HTR-8/SVneo (cell line): ENCODE data around the gene HKDC1.
"Not testable (repeated sequence)": the region's sequence is repeated elsewhere in the genome, so short reads cannot be mapped to it uniquely, and the experiment has no call there.

Source experiments
- DNase-seq: peaks from one replicate; pipeline ENCODE4 v3.0.0; 2011; ENCODE audit warnings: low spot score, mixed read lengths; ENCODE audit not compliant: insufficient read length
- FAIRE-seq: peaks from 2 replicates; lab custom pipeline; 2011; peaks lifted over from hg19 to GRCh38; lab: Jason Lieb, UNC

Gene HKDC1

DNA sequence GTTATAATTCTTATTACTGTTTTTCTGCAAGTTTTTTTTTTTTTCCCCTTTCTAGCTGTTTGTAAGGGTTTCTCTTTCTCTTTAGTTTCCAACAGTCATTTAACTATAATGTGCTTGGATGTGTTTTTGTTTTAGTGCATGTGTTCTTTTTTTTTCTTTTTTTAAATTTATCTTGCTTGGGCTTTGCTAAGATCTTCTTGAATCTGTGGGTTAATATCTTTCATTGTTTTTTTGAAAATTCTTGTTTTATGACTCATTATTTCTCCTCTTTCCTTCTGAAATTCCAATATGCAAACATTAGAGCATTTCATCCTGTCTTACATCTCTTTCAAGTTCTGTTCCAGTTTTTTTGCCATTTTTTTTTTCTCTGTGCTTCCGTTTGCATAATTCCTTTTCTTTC is 52.5 kb downstream of the HKDC1 start:
- FAIRE-seq, result no peak
- DNase-seq, result no peak

DNA sequence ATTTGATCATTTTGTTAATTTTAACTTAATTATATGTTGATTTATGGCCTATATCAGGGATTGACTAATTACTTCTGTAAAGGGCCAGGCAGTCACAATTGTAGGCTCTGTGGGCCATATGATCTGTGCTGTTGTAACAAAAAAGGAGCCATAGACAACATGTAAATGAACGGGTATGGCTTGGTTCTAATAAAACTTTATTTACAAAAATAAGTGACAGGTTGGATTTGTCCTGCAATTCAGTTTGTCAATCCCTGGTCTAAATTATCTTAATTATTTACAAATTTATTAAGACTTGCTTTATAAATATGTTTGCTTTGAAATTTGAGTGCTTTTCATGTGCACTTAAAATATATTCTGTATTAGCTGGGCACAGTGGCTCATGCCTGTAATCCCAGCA is 55.3 kb downstream of the HKDC1 start:
- FAIRE-seq (no peak), DNase-seq (no peak)

DNA sequence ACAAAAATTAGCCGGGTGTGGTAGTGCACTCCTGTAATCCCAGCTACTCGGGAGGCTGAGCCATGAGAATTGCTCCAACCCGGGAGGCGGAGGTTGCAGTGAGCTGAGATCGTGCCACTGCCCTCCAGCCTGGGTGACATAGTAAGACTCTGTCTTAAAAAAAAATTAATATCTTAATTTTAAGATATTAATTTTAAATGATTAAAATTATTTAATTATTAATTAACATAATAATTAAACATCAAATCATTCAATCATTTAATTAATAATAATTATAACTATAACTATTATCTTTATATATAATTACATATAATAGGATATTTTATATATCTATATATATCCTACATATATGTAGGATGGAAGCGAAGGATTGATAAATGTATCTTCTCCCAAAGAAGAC is 56.4 kb downstream of the HKDC1 start:
- DNase-seq (no peak), FAIRE-seq (no peak)

DNA sequence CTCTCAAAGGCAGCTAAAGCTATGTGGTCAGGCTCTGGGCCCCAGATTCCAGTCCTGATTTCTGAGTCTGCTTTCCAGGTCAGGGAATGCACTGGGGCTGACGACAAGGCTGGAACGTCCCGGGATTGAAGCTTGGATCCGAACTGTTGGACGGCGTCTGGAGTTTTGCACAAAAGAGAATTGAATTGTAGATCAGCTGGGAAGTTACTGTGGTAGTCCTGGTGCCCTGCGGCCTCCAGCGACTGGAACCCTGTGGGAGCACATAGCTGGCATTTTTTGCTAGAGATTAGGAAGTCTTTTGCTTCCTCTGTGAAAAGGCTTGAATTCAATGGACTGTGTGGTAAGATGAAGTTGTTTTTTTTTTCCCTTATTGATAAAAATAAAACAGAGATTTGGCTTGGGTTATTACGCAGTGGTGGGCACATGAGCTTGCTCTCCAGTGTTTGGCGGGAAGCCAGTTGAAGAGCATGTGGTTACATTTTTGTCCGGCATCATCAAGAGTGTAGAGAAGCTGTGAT is 58.4 kb downstream of the HKDC1 start, which contains the start of gene HK1:
HK1 (plus strand) TSS at position 51 of the 518 bp plus-strand sequence.
- DNase-seq (no peak), FAIRE-seq (no peak)

DNA sequence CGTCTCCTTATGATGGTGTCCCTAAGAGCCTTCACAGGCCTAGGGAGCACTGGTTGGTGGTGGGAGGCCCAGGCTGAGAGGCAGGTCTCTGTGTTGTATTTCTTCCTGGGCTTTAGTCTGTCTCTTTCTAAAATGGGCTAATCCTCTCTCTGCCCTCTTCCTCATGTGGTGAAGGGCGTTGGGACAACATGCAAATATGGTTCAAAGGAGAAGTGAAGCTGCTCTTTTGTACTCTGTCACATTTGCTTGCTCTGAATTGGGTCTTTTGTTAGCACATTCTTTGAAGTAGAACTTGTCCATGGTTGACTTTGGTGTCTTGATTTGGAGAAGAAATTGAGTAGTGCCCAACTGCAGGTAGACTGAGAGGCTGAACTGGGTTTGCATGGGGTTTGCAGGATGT is 59.0 kb downstream of the HKDC1 start:
- FAIRE-seq (no peak), DNase-seq (no peak)

DNA sequence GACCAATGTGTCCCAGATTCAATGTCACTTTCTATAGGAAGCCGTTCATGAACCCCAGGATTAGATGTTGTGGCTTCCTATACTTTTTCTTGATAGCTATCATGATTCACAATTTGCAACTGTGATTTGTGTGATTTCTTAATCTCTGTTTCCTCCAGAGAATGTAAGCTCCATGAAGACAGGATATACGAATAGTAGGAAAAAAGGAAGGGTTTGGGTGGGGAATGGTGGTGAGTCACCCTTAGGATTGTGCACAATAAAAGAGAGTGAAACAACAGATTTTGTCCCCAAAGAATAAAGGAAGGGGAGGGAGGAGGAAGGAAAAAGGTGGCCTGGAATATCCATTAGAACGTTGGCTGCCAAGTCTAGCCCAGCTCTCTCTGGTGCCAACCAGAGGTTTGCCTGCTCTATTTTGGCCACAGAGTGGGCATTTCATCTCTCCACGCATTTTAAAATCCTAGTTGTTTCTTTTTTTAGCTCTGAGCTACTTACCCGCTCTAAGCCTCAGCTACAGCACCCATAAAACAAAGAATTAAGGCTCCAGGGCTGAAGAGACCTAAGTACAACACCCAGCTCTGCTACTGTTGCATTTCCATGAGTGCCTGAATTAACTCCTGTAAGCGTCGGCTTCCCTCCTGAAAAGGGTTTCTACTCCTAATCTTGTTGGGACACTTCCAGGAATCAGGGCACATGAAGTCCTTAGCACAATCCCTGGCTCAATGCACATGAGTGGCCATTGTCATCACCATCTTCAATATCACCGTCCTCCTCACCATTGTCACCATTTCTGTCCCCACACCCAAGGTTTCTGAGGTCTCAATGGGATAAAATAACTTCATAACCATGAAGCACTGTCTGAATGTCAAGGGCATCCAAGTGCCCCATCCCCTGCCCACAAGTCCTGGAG is 61.6 kb downstream of the HKDC1 start:
- FAIRE-seq, result no peak
- DNase-seq, result no peak

DNA sequence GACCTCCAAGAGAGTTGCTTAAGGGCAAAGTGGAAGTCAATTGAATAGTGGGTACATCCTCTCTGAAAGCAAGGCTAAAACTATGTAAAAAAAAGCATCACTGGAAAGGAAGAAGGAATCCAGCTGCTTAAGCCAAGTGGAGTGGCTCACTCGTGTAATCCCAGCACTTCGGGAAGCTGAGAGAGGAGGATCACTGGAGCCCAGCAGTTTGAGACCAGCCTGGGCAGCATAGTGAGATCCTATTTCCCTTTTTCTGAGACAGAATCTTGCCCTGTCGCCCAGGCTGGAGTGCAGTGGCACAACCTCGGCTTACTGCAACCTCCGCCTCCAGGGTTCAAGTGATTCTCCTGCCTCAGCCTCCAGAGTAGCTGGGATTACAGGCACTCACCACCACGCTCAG is 64.3 kb downstream of the HKDC1 start:
- not testable (repeated sequence) for FAIRE-seq, DNase-seq

DNA sequence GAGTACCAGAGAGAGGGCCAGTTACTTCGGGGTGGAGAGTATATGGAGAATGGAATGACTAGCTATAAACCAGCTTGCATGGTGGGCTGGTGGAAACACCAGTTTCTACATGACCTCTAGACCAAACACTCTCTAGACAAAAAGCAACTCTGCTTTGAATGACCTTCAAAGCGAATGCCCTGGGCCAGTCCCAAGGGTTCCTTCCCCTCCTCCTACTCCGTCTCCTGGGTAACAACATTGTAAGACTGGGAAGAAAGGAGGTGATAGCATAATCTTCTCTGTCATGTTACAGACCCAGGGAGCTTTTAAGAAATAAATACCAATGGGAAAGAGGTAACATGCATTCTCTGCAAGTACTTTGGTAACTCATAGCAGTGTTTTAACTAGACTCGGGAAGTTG is 65.6 kb downstream of the HKDC1 start:
- FAIRE-seq (no peak), DNase-seq (no peak)

DNA sequence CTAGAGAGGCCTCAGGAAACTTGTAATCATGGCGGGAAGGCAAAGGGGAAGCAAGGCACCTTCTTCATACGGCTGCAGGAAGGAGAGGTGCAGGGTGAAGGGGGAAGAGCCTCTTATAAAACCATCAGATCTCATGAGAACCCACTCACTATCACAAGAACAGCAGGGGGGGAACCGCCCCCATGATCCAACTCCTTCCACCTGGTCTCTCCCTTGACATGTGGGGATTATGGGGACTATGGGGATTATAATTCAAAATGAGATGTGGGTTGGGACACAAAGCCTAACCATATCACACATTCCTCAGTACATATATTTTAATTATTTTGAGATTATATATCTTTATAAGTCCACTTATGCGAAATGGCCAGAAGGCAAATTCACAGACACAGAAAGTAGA is 67.0 kb downstream of the HKDC1 start:
- DNase-seq (no peak), FAIRE-seq (no peak)

DNA sequence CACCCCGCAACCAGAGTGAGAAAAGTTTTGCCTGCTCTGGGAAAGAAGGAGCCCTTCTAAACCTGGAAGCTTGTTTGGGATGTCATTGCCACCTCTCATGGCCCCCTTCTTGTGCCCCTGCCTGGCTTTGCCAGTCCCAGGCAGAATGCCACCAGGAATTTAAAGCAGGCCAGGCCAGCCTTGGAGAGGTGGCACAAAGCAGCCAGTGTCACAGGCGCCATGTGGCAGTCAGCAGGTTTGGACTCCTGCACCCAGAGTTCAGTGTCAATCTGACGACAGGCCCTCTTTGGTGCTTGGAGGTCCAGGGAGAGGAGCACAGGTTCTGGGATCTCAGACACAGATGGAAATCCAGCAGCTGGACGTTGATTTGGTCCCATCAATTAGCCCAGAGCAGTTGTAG is 70.9 kb downstream of the HKDC1 start:
- no peak for FAIRE-seq

DNA sequence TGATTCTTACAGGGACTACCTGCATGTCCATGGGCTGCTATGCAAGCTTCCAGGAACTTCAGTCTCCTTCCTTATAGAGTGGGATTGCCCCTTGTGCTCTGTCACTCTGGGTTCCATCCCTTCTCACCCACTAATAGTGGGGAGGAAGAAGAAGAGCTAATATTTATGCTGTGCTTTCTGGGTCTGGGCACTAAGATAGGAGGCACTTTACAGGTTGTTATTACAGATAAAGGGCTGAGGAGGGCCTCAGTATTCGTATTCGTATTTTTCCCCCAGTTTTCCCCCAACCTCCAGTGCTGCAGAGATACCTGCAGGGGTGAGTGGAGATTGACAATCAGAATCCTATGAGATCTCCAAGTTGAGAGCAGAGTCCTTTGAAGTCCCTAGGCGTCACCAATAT is 72.3 kb downstream of the HKDC1 start:
- DNase-seq (no peak), FAIRE-seq (no peak)

More for the DNA sequence above, 70.9 kb downstream of the HKDC1 start:
- DNase-seq, result no peak

DNA sequence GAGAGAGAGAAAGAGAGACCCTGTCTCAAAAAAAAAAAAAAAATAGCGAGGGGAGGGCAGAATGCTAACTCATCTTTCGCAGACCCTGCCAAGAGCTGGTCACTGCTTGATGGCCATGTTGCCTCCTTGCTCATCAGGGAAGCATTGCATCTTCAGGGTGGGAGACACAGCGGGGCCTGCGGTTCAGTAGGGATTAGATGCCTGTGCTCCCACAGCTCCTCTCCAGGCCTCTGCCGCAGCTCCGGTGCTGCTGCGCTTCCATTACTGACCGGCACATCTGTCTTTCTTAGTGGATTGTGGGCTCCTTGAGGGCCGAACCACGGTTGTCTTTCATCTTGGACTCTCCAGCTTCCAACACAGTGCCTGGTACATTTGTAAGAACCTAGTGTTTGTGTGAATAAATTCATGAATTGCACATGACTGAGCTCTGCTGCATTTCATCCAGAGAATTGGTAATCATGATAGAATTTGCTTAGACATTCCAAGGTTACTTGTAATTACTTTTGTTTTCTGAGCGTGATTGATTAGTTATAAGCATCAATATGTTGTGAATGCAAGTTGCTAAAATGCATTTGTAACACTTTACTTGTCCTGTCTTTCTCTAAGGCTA is 75.0 kb downstream of the HKDC1 start:
- FAIRE-seq (no peak), DNase-seq (no peak)

DNA sequence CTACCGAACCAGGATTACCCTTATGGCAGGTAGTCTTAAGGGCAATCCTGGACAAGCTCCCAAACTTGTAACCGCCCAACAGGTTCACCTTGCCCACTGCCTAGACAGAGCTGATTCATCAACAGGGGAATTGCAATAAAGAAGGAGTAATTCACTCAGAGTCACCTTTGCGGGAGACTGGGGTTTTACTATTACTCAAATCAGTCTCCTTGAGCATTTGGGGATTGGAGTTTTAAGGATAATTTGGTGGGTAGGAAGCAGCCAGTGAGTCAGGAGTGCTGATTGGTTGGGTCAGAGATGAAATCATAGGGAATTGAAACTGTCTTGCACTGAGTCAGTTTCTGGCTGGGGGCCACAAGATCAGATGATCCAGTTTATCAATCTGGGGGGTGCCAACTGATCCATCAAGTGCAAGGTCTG is 83.5 kb downstream of the HKDC1 start:
- DNase-seq, result no peak
- no peak for FAIRE-seq

DNA sequence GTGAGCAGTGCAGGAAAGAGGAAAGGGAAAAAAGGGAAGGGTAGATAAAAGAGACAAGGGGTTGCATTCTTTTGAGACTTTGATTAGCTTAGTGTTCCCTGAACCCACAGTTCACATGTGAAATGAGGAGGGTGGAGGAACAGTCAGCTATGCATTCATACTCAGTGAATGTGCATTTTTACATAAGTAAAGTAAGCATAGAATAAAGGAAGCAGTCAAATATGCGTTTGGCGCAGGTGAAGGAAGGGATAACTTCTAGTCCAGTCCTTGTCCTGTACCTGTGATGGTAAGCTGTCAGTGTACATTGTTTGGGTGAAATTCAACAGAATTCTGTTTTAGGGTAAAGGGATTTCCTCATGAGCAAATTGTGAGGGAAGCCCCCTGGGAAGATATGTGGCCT is 86.3 kb downstream of the HKDC1 start:
- FAIRE-seq, result no peak
- no peak for DNase-seq

DNA sequence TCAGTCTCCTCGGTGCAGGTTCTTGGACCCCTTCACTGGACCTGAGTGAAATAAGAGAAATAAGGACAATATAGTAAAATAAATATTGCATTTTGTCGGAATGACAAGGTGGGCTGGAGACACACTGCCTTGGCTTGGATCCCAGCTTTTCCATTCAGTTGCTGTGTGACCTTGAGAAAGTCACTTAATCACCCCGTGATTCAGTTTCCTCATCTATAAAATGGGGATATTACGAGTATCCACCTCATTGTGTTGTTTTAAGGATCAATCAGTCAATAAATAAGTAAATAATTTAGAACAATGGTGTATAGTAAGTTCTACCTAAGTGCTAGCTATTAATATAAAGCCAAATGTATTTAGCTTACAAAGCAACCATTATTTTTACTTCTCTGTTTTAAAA is 87.3 kb downstream of the HKDC1 start:
- FAIRE-seq, result no peak
- no peak for DNase-seq

DNA sequence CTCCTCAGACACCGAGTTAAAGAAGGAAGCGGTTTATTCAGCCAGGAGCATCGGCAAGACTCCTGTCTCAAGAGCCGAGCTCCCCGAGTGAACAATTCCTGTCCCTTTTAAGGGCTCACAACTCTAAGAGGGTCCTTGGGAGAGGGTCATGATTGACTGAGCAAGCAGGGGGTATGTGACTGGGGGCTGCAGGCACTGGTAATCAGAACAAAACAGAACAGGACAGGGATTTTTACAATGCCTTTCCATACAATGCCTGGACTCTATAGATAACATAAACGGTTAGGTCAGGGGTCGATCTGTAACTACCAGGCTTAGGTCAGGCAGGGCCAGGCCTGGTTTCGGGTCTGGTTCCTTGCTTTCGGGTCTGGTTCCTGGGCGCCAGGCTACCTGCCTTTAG is 88.2 kb downstream of the HKDC1 start:
- FAIRE-seq, DNase-seq: not testable (repeated sequence)

DNA sequence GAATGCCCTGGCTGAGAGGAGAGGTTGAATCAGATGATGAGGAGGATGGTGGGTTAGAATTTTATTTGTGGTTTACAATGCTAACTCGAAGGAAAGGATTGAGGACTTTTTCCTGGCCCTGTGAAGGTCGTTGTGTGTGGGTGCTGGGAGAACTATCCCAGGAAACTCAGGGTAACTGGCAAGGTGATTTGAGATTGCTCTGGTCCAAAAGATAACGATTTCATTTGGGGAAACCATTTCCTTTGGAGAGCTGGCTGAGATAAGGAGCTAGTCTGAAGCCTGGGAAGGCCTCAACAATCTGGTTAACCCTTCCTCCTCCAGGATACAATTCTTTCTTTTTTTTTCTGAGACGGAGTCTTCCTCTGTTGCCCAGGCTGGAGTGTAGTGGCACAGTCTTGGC is 91.2 kb downstream of the HKDC1 start:
- FAIRE-seq (no peak), DNase-seq (no peak)

DNA sequence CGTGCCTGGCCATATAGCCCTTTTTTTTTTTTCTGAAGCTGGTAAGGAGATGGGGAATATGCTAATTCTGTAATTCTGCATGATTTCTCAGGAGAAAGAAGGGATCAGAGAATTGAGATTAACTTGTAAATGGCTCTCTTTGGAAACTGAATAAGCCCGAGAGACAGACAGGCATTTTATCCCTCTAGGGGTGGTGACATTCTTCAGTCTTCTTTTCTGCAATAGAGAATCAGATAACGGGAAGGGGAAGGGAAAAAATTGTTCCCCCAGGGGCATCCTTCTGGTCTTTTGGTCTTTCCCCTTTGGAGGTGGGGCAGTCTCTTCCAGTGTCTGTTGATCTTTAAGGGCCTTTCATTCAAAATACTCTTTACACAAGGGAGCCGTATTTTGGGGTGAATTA is 92.4 kb downstream of the HKDC1 start:
- FAIRE-seq, result no peak

DNA sequence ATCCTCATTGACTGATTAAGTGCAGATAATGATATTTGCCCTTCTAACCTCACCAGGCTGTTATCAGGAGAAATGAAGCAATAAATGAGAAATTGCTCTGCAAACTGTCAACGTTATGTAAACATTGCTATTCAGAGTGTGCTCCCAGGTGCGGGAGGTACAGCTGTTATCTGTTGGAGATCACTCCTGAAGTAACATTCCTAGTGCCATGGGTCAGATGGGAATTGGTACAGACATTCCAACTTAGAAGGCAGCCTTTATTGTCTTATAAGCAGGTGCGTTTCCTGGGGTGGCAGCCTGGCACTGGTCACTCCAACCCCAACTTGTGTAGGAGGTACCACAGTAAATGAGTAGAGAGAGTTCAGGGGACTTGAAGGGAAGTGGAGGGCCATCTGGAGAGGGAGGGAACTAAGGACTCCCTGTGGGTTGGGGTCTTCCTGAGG is 95.0 kb downstream of the HKDC1 start:
- no peak for FAIRE-seq
- DNase-seq, result no peak

More for the DNA sequence above, 92.4 kb downstream of the HKDC1 start:
- no peak for DNase-seq

DNA sequence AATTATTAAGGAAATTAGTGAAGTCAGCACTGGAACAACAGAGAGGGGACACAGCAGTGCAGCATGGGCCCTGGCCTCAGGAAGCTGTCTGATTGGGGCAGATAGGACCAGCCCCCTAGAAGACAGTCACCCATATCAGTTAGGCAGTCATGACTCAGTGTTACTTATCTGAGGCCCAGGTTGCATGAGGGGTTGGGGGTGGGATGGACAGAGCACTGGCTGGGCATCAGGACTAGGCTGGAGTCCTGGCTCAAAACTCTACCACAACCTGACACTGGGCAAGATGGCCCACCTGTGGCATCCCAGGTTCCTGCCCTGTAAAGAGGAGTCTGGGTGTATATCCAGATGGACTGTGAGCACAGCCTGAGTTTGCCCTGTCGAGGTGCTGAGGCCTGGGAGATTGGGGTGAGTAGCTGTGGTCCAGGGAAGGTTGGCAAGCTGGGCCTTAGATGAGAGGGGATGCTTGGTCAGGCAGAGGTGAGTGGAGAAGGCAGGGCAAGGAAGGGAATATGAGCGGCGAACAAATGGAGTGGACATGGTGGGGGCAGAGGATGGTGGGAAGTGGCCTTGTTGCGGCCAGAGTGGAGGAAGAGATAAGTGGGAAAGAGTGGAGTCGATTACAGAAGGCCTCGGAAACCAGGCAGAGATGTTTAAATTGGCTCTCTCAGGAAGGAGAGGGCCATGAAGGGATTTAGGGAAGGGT is 95.6 kb downstream of the HKDC1 start:
- DNase-seq (no peak), FAIRE-seq (no peak)
